Neuronal stem cell (in vitro differentiated cells): Measurements from ENCODE around the gene MBIP.

ENCODE experiments used
- DNase-seq: peaks from one replicate; pipeline ENCODE4 v3.0.0-alpha.2; 2013; ENCODE audit warnings: low spot score
- H2AFZ ChIP-seq: one replicate; pipeline ENCODE4 v1.6.1; 2013; ENCODE audit warnings: mild to moderate bottlenecking, low read length, inconsistent platforms
- H2AK5ac ChIP-seq: 2 replicates; pipeline ENCODE4 v1.6.1; 2013; ENCODE audit warnings: low read depth, mild to moderate bottlenecking, inconsistent platforms, low read length, moderate library complexity, mixed read lengths
- H2BK120ac ChIP-seq: 2 replicates; pipeline ENCODE4 v1.6.1; 2013; ENCODE audit warnings: low read depth, mild to moderate bottlenecking, inconsistent platforms, low read length, moderate library complexity, mixed read lengths
- H2BK12ac ChIP-seq: one replicate; pipeline ENCODE4 v1.6.1; 2013; ENCODE audit warnings: low read length, inconsistent platforms
- H2BK15ac ChIP-seq: 2 replicates; pipeline ENCODE4 v1.6.1; 2013; ENCODE audit warnings: mild to moderate bottlenecking, low read length, inconsistent platforms, mixed read lengths
- H2BK5ac ChIP-seq: one replicate; pipeline ENCODE4 v1.6.1; 2013; ENCODE audit warnings: inconsistent platforms, mild to moderate bottlenecking, low read length, moderate library complexity
- H3K14ac ChIP-seq: one replicate; pipeline ENCODE4 v1.6.1; 2013; ENCODE audit warnings: low read length, inconsistent platforms
- H3K18ac ChIP-seq: 2 replicates; pipeline ENCODE4 v1.6.1; 2013; ENCODE audit warnings: low read length, inconsistent platforms
- H3K23ac ChIP-seq: 2 replicates; pipeline ENCODE4 v1.6.1; 2013; ENCODE audit warnings: low read depth, mild to moderate bottlenecking, mixed read lengths, low read length, inconsistent platforms; ENCODE audit not compliant: poor library complexity
- H3K27ac ChIP-seq: replicated peaks from 3 replicates; pipeline ENCODE4 v1.5.1; 2013; ENCODE audit warnings: low read length, inconsistent platforms
- H3K27me3 ChIP-seq, 3 experiments: 2 replicates each; pipeline ENCODE4 v1.6.1; 2013; ENCODE audit warnings: low read length in 3 of 3, mild to moderate bottlenecking in 2 of 3, inconsistent platforms in 1 of 3, low read depth in 1 of 3, mixed read lengths in 1 of 3, moderate library complexity in 1 of 3; ENCODE audit not compliant: control insufficient read depth in 3 of 3, insufficient read depth in 3 of 3
- H3K36me3 ChIP-seq, 2 donors: replicated peaks in 1 of 2; 2 replicates each; pipeline ENCODE4 v1.6.1; 2013; ENCODE audit warnings: low read length in 2 of 2; ENCODE audit not compliant: control insufficient read depth in 2 of 2, insufficient read depth in 2 of 2
- H3K4ac ChIP-seq: 2 replicates; pipeline ENCODE4 v1.6.1; 2013; ENCODE audit warnings: inconsistent platforms, mild to moderate bottlenecking, low read length, moderate library complexity
- H3K4me1 ChIP-seq, 2 donors: 1 replicate in 1 of 2; 2 replicates in 1 of 2; pipeline ENCODE4 v1.6.1; 2013; ENCODE audit warnings: low read length in 2 of 2, low read depth in 1 of 2; ENCODE audit not compliant: control insufficient read depth in 2 of 2, insufficient read depth in 1 of 2
- H3K4me2 ChIP-seq: one replicate; pipeline ENCODE4 v1.6.1; 2013; ENCODE audit warnings: mild to moderate bottlenecking, low read length, inconsistent platforms; ENCODE audit not compliant: insufficient read depth, poor library complexity, severe bottlenecking
- H3K4me3 ChIP-seq, 2 donors: 2 replicates each; pipeline ENCODE4 v1.5.1; 2013; ENCODE audit warnings: low read length in 2 of 2, mild to moderate bottlenecking in 2 of 2, inconsistent platforms in 1 of 2, moderate library complexity in 1 of 2
- H3K79me1 ChIP-seq: one replicate; pipeline ENCODE4 v1.6.1; 2013; ENCODE audit warnings: low read depth, mild to moderate bottlenecking, inconsistent platforms, low read length, moderate library complexity
- H3K9ac ChIP-seq: one replicate; pipeline ENCODE4 v1.6.1; 2013; ENCODE audit warnings: mild to moderate bottlenecking, low read depth, low read length, inconsistent platforms; ENCODE audit not compliant: poor library complexity
- H3K9me3 ChIP-seq, 2 donors: replicated peaks in 1 of 2; 2 replicates each; pipeline versions ENCODE3 to v1.6.1; 2013; ENCODE audit warnings: low read length in 2 of 2, mild to moderate bottlenecking in 2 of 2, inconsistent platforms in 1 of 2, low read depth in 1 of 2, mixed read lengths in 1 of 2, moderate library complexity in 1 of 2; ENCODE audit not compliant: control insufficient read depth in 2 of 2, insufficient read depth in 1 of 2
- H4K8ac ChIP-seq: one replicate; pipeline ENCODE4 v1.6.1; 2013; ENCODE audit warnings: low read depth, mild to moderate bottlenecking, inconsistent platforms, low read length, moderate library complexity
- H4K91ac ChIP-seq: one replicate; pipeline ENCODE4 v1.6.1; 2013; ENCODE audit warnings: low read length, low read depth, mild to moderate bottlenecking, inconsistent platforms; ENCODE audit not compliant: poor library complexity
- WGBS, 2 donors: extraction: QIAGEN DNeasy Blood & Tissue Kit; methylation state at CpG; one replicate each; pipeline ENCODE4 v1.1.7; 2013; ENCODE audit warnings: missing lambda C conversion rate in 2 of 2, mixed read lengths in 1 of 2; ENCODE audit not compliant: insufficient read length in 2 of 2, insufficient replicate concordance in 1 of 2; ENCODE audit errors: extremely low coverage in 2 of 2; 5-methylcytosine and 5-hydroxymethylcytosine counted together

Gene MBIP

DNA sequence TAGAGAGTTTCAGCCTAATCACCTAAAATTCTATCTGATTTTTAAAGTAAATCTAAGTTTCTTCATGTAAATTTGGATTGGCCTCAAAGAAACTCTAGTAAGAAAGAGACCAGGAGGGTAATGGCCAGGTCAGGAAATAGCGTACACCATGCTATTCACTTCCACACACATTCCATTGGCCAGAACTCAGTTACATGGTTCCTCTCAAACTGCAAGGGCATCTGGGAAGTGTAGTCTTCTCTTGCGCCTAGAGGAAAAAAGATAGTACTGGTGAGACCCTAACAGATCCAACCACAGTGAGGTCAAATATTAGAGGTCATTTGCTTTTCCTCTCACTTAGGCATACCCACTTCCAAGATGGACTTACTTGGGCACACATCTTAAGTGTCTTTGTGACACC lies 39.1 kb downstream of the MBIP start:
- Histone ChIP-seq H2AFZ (peak overlapping the region; percentile 42), H3K4me2 (no peak overlapping the region), H2AK5ac (no peak overlapping the region), H3K18ac (no peak overlapping the region), H3K4me3 (no peak overlapping the region), H2BK120ac (no peak overlapping the region), H3K14ac (no peak overlapping the region), H3K9me3 (no peaks in the 10 kb centered on the region), H2BK15ac (no peak overlapping the region), H2BK12ac (no peak overlapping the region), H4K91ac (no peak overlapping the region), H2BK5ac (no peak overlapping the region), H3K27ac (no peak overlapping the region), H3K79me1 (no peaks in the 10 kb centered on the region), H3K4me1 (peaks cover 5 to 13% of the 10 kb centered on the region in 2 donors), H3K4ac (no peak overlapping the region), H3K36me3 (no peaks in the 10 kb centered on the region), H4K8ac (no peak overlapping the region), H3K23ac (no peak overlapping the region), H3K27me3 (peaks cover 0 to 94% (median 0%) of the 10 kb centered on the region in 3 experiments), H3K9ac (no peak overlapping the region)
- DNase-seq, result no peak
- WGBS, 2 donors, result no CpG with 5 or more reads among the region's 2 CpGs

DNA sequence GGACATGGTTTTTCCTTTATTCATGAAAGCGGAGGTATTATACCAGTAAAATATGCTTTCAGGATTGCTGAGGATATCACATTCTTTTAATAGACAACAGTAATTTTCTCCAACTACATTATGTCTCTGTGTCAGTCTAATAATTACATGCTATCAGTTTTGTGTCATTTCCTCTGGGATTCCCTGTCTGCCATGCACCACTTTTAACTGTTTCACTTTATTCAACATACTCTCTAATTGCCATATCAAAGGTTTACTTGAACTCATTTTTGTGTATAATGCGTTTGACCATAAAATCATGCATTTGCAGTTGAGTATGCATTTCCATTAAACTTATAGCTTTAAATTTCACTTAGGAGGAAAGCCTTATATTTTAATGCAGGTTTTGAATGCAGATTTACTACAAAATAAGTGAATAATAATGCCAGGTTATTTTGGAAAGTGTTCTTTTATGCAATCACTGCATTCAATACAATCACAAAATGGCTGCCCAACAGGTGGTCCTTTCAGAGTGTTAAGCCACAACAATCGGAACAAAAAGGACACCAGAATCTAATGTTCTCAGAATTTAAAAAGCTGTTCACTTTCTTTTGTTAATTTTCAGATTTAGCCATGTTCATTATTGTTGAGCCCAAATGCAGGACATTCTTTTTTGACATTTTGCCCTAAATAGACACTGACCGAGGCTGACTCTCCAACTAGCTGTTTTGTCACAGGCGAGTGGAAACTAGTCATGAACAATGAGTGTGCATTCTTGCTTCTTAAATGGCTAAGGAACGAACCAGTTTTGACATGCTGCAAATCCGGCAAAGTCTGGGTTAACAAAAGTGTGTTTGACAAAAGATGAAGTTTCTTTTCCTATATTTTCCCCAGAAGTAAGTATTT lies 40.9 kb downstream of the MBIP start:
- no peak overlapping the region for H2AFZ ChIP-seq
- no peak overlapping the region for H2BK15ac ChIP-seq
- H2BK120ac ChIP-seq, result no peak overlapping the region
- no peak overlapping the region for H3K9ac ChIP-seq
- no peak overlapping the region for H3K23ac ChIP-seq
- no peak overlapping the region for H3K18ac ChIP-seq
- H3K4me1 ChIP-seq, result peaks cover 12 to 16% of the 10 kb centered on the region in 2 donors
- no peaks in the 10 kb centered on the region for H3K79me1 ChIP-seq
- no peak overlapping the region for H3K4me3 ChIP-seq
- no peaks in the 10 kb centered on the region for H3K36me3 ChIP-seq
- no peak overlapping the region for H2BK5ac ChIP-seq
- H3K9me3 ChIP-seq, result no peaks in the 10 kb centered on the region
- H4K8ac ChIP-seq, result no peak overlapping the region
- no peak overlapping the region for H3K4me2 ChIP-seq
- H3K14ac ChIP-seq, result no peak overlapping the region
- H2AK5ac ChIP-seq, result no peak overlapping the region
- H4K91ac ChIP-seq, result no peak overlapping the region
- no CpG with 5 or more reads among the region's 7 CpGs for WGBS, 2 donors
- DNase-seq, result peak; percentile 77
- no peak overlapping the region for H2BK12ac ChIP-seq
- H3K4ac ChIP-seq, result no peak overlapping the region
- peaks cover 0 to 94% (median 0%) of the 10 kb centered on the region in 3 experiments for H3K27me3 ChIP-seq
- H3K27ac ChIP-seq, result peak overlapping the region; percentile 76

DNA sequence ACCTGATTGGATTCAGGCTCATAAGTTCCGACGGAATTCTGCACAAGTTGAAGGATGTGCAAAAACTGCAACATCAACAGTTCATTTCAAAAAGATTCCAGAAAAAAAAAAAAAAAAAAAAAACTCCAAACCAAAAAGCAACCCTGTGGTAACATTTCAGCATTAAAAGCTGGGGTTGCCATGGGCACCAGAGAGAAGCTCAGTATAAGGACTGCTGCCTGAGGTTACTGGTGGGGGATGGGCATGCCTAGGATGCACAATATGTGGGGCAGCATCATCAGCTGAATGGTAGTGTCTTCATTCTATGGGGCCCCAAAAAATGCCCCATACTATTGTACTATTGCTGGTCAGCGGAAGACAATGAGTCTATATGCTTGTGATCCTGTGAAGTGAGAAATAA lies 44.7 kb downstream of the MBIP start:
- Histone ChIP-seq H2BK5ac (no peak overlapping the region), H3K36me3 (no peaks in the 10 kb centered on the region)
- WGBS, 2 donors, result no CpG with 5 or more reads among the region's 3 CpGs

More for the DNA sequence above, 44.7 kb downstream of the MBIP start:
- Histone ChIP-seq H3K4me1 (peaks cover 15 to 23% of the 10 kb centered on the region in 2 donors), H2BK12ac (no peak overlapping the region), H3K9ac (no peak overlapping the region), H3K4ac (no peak overlapping the region), H2AK5ac (no peak overlapping the region), H3K4me3 (no peak overlapping the region), H2AFZ (no peak overlapping the region), H3K23ac (no peak overlapping the region), H3K14ac (no peak overlapping the region), H3K18ac (no peak overlapping the region), H2BK120ac (no peak overlapping the region), H3K27me3 (peaks cover 0 to 92% (median 0%) of the 10 kb centered on the region in 3 experiments), H3K79me1 (no peaks in the 10 kb centered on the region), H3K27ac (no peak overlapping the region), H4K91ac (no peak overlapping the region), H2BK15ac (no peak overlapping the region), H3K4me2 (no peak overlapping the region), H4K8ac (no peak overlapping the region), H3K9me3 (no peaks in the 10 kb centered on the region)
- no peak for DNase-seq
